ENCODE results near the gene ARHGAP44. TPM values are rescaled to one million over a fixed set of nuclear protein-coding genes. Genes with fewer than 3 reads are reported as not detected.

Gene ARHGAP44
- total and polyA plus RNA-seq, 2 of the 8 experiments (the other 6 are each of a cell fraction or from before 2014, with no cell fraction given), result 6.2 to 22.2 TPM

DNA sequence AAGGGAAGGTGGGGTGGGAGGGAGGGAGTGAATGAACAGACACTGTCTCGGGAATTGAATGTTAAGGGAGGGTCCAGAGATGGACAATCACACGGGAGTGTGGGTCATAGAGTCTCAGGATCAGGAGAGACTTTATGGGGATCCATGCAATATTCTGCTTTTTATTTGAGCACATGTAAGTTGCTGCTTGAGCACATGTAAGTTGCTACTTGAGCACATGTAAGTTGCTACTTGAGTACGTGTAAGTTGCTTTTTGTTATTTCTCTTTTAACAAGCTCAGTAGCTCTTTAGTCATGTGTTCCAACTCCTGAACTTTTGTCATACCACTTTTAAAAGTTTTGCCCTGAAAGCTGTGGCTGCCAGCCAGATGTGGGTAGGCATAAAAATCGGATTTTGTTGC lies 110.3 kb downstream of the ARHGAP44 start (continued):
- TF ChIP-seq HDAC2 (IDR thresholded peaks at IDR 0.05; ENCODE audit: borderline replicate concordance in 1 of 2, low read depth in 2 of 2, low read length in 2 of 2), result no peak
- no peak for TF ChIP-seq POLR2AphosphoS5 (IDR thresholded peaks at IDR 0.05; ENCODE audit: low read depth, low read length)

Measured in H1 (cell line).